ENCODE measurements around the gene DPEP3.
"Not testable (repeated sequence)": the region's sequence is repeated elsewhere in the genome, so short reads cannot be mapped to it uniquely, and the experiment has no call there.

The DPEP3 gene

GRCh38 chr16:67993207-67994039 lies 13.1 kb upstream of the DPEP3 start:
- peak; percentile 88 for DNase-seq

- no peak for DNase-seq
Measured at GRCh38 chr16:67992661-67993206, 12.4 kb upstream of the DPEP3 start.

GRCh38 chr16:67990018-67990386 lies 9.7 kb upstream of the DPEP3 start:
- DNase-seq = no peak

GRCh38 chr16:67989322-67990017 lies 9.2 kb upstream of the DPEP3 start:
- no peak for DNase-seq

- no peak for DNase-seq
Measured at GRCh38 chr16:67988675-67989074, 8.4 kb upstream of the DPEP3 start.

- peak; percentile 88 for DNase-seq
Measured at GRCh38 chr16:67987460-67988160, 7.3 kb upstream of the DPEP3 start.

GRCh38 chr16:67986949-67987348 lies 6.7 kb upstream of the DPEP3 start:
- no peak for DNase-seq

- DNase-seq = no peak
Measured at GRCh38 chr16:67982011-67982696, 1.9 kb upstream of the DPEP3 start.

GRCh38 chr16:67977469-67978227 lies 2.7 kb downstream of the DPEP3 start:
- DNase-seq = no peak

- no peak for DNase-seq
Measured at GRCh38 chr16:67977005-67977404, 3.3 kb downstream of the DPEP3 start.

GRCh38 chr16:67976205-67976604 lies 4.1 kb downstream of the DPEP3 start:
- no peak for DNase-seq

- no peak for DNase-seq
Measured at GRCh38 chr16:67975321-67976105, 4.8 kb downstream of the DPEP3 start.

- not testable (repeated sequence) for DNase-seq
Measured at GRCh38 chr16:67972285-67972684, 8.0 kb downstream of the DPEP3 start.

- DNase-seq = no peak
Measured at GRCh38 chr16:67971111-67971510, 9.2 kb downstream of the DPEP3 start.

GRCh38 chr16:67969254-67970039 lies 10.9 kb downstream of the DPEP3 start:
- peak; percentile 84 for DNase-seq

- peak; percentile 94 for DNase-seq
Measured at GRCh38 chr16:67968400-67969253, 11.7 kb downstream of the DPEP3 start, which contains the start of gene SLC12A4. TSS of gene SLC12A4 (minus strand) at chr16:67968637. CDS start at chr16:67968553, 84 bp downstream.

- DNase-seq = no peak
Measured at GRCh38 chr16:67967958-67968399, 12.3 kb downstream of the DPEP3 start.

GRCh38 chr16:67967183-67967957 lies 12.9 kb downstream of the DPEP3 start:
- no peak for DNase-seq

Measured in islet precursor cell (in vitro differentiated cells).